22Rv1 (cell line): ENCODE measurements around the gene RAC3.

ENCODE experiments used
- CTCF ChIP-seq: fragments of 450-650 bp; IDR thresholded peaks from 2 replicates; pipeline ENCODE4 v1.5.1; 2017; ENCODE audit warnings: mild to moderate bottlenecking
- ZFX ChIP-seq: fragments of 450-650 bp; IDR thresholded peaks from 2 replicates; pipeline ENCODE4 v1.6.1; 2017; ENCODE audit warnings: antibody characterized with exemption, borderline replicate concordance

DNA sequence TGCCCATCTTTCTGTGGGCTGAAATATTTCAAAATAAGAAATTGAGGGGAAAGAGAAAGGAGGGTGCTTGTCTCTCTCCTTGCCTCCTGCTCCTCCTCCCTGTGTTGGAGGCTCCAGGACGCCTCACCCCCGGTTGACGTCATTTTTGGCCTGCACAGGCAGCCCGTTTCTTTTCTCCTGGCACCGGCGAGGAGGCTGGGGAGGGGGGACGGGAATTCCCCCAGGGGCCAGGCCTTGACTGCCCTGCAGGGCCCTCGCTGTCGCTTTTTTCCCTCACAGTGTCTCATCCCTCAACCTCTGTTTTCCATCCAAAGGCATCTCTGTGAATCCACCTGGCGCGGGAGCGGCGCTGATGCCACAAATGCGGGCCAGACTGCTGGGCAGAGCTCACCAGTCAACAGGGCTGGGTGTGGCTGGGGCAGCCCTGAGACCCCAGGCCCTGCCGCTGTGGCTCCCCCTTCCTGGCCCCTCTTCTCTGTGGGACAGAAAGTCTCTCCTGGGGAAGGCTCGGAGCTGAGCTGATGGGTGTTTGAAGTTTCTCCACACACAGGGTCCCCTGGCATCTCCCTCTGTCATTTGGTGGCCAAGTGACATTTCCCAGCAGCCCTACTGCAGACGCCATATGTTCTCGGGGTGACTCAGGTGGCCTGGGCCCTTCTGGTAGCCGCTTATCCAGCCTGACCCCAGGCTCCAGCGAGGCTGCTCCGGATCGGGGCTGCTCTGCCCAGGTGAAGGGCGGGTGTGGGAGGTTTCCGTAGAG is 24.8 kb upstream of the RAC3 start:
- no peak for TF ChIP-seq CTCF
- no peak for TF ChIP-seq ZFX
